HEK293 (cell line): ENCODE measurements around the gene CENPP.

ENCODE experiments used
- GLIS2 ChIP-seq: fragments of 450-650 bp; formaldehyde crosslinking; IDR thresholded peaks from 2 replicates; pipeline ENCODE4 v1.5.1; 2016; ENCODE audit warnings: missing biosample characterization, missing genetic modification characterization
- ZNF140 ChIP-seq: fragments of 450-650 bp; formaldehyde crosslinking; IDR thresholded peaks from 2 replicates; pipeline ENCODE4 v1.5.1; 2016; ENCODE audit warnings: missing biosample characterization, missing genetic modification characterization
- ZNF24 ChIP-seq: fragments of 450-650 bp; formaldehyde crosslinking; IDR thresholded peaks from 2 replicates; pipeline ENCODE4 v1.5.1; 2016; ENCODE audit warnings: missing biosample characterization, missing genetic modification characterization
- ZNF654 ChIP-seq: fragments of 450-650 bp; formaldehyde crosslinking; IDR thresholded peaks from 2 replicates; pipeline ENCODE4 v1.5.1; 2016; ENCODE audit warnings: low read depth, missing biosample characterization, missing genetic modification characterization
- ZSCAN18 ChIP-seq: fragments of 450-650 bp; formaldehyde crosslinking; IDR thresholded peaks from 2 replicates; pipeline ENCODE4 v1.5.1; 2016; ENCODE audit warnings: missing biosample characterization, missing genetic modification characterization
- TF ChIP-seq, protein P1 (sequence below): fragments of 450-650 bp; formaldehyde crosslinking; IDR thresholded peaks from 2 replicates; pipeline ENCODE4 v1.5.1; 2016; ENCODE audit warnings: missing biosample characterization, missing genetic modification characterization

- TF ChIP-seq ZSCAN18 (tag by site-specific recombination), result no peak
- TF ChIP-seq GLIS2 (tag by site-specific recombination), result no peak
- no peak for TF ChIP-seq ZNF654 (tag by site-specific recombination)
- TF ChIP-seq, protein P1, sequence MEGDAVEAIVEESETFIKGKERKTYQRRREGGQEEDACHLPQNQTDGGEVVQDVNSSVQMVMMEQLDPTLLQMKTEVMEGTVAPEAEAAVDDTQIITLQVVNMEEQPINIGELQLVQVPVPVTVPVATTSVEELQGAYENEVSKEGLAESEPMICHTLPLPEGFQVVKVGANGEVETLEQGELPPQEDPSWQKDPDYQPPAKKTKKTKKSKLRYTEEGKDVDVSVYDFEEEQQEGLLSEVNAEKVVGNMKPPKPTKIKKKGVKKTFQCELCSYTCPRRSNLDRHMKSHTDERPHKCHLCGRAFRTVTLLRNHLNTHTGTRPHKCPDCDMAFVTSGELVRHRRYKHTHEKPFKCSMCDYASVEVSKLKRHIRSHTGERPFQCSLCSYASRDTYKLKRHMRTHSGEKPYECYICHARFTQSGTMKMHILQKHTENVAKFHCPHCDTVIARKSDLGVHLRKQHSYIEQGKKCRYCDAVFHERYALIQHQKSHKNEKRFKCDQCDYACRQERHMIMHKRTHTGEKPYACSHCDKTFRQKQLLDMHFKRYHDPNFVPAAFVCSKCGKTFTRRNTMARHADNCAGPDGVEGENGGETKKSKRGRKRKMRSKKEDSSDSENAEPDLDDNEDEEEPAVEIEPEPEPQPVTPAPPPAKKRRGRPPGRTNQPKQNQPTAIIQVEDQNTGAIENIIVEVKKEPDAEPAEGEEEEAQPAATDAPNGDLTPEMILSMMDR (tag by site-specific recombination), result no peak
- TF ChIP-seq ZNF140, result no peak
- no peak for TF ChIP-seq ZNF24 (tag by site-specific recombination)
Measured at GRCh38 chr9:92610470-92611420, 285.0 kb downstream of the CENPP start.
